LNCaP clone FGC (cell line): Measurements from ENCODE around the gene SLC25A47.

Source experiments
- DNase-seq: peaks from one replicate; pipeline ENCODE4 v3.0.0-alpha.2; 2011; ENCODE audit warnings: low read depth
- H3K4me3 ChIP-seq: 2 replicates; pipeline ENCODE4 v1.5.1; 2011; ENCODE audit warnings: mild to moderate bottlenecking, low read depth, low read length, control low read depth
- CTCF ChIP-seq: IDR thresholded peaks from 2 replicates; pipeline ENCODE4 v1.5.1; 2012; ENCODE audit warnings: mild to moderate bottlenecking; ENCODE audit not compliant: control insufficient read depth, insufficient read depth; ENCODE audit errors: extremely low read depth

Gene SLC25A47

GRCh38 chr14:100303179-100303578 lies 20.0 kb upstream of the SLC25A47 start:
- no peak for DNase-seq

GRCh38 chr14:100303925-100304324 lies 19.2 kb upstream of the SLC25A47 start:
- no peak for TF ChIP-seq CTCF
- H3K4me3 ChIP-seq = no peak overlapping the region

More at GRCh38 chr14:100303179-100303578, 20.0 kb upstream of the SLC25A47 start:
- no peak overlapping the region for H3K4me3 ChIP-seq
- TF ChIP-seq CTCF = peak; percentile 34; the same call in 1 of the 2 replicates

GRCh38 chr14:100304825-100305323 lies 18.3 kb upstream of the SLC25A47 start:
- peak overlapping the region; percentile 76 for H3K4me3 ChIP-seq
- TF ChIP-seq CTCF = no peak
- no peak for DNase-seq

More at GRCh38 chr14:100303925-100304324, 19.2 kb upstream of the SLC25A47 start:
- no peak for DNase-seq

GRCh38 chr14:100305324-100306100 lies 17.6 kb upstream of the SLC25A47 start:
- no peak for TF ChIP-seq CTCF
- DNase-seq = no peak

GRCh38 chr14:100306101-100306997 lies 16.8 kb upstream of the SLC25A47 start, which contains the start of gene SLC25A29:
TSS of gene SLC25A29 (minus strand) at chr14:100306444. CDS start at chr14:100306232, 212 bp downstream.
- peak within 1 kb of the TSS; percentile 76 for H3K4me3 ChIP-seq
- no peak for TF ChIP-seq CTCF
- peak; percentile 23 for DNase-seq

More at GRCh38 chr14:100305324-100306100, 17.6 kb upstream of the SLC25A47 start:
- H3K4me3 ChIP-seq = peak overlapping the region; percentile 76

GRCh38 chr14:100306998-100307765 lies 16.0 kb upstream of the SLC25A47 start:
- peak overlapping the region; percentile 76 for H3K4me3 ChIP-seq
- DNase-seq = no peak
- no peak for TF ChIP-seq CTCF
